Fibroblast of lung (primary cell): ENCODE data around the gene VAV1. TPM values are rescaled to one million over a fixed set of nuclear protein-coding genes. Genes with fewer than 3 reads are reported as not detected.
"Not testable (repeated sequence)": the region's sequence is repeated elsewhere in the genome, so short reads cannot be mapped to it uniquely, and the experiment has no call there.

Source experiments
- DNase-seq, 2 donors: peaks; one replicate each; pipeline versions ENCODE4 v3.0.0 to v3.0.0-alpha.2; 2010; ENCODE audit warnings: low read depth in 2 of 2
- H2AFZ ChIP-seq: 2 replicates; pipeline ENCODE4 v1.5.1; 2012; ENCODE audit warnings: low read length, control low read depth, inconsistent platforms
- H3K27ac ChIP-seq: 2 replicates; pipeline ENCODE4 v1.5.1; 2011; ENCODE audit warnings: low read length, control low read depth; ENCODE audit not compliant: insufficient read depth
- H3K27me3 ChIP-seq: 2 replicates; pipeline ENCODE4 v1.5.1; 2011; ENCODE audit warnings: mild to moderate bottlenecking, low read length; ENCODE audit not compliant: control insufficient read depth, insufficient read depth
- H3K36me3 ChIP-seq: 2 replicates; pipeline ENCODE4 v1.5.1; 2011; ENCODE audit warnings: low read length; ENCODE audit not compliant: control insufficient read depth, insufficient read depth
- H3K4me1 ChIP-seq: 2 replicates; pipeline ENCODE4 v1.5.1; 2011; ENCODE audit warnings: low read length; ENCODE audit not compliant: control insufficient read depth, insufficient read depth; ENCODE audit errors: extremely low read depth
- H3K4me2 ChIP-seq: 2 replicates; pipeline ENCODE4 v1.5.1; 2011; ENCODE audit warnings: low read length, control low read depth; ENCODE audit not compliant: insufficient read depth; ENCODE audit errors: extremely low read depth
- H3K4me3 ChIP-seq, 4 experiments: fragments of 200-600 bp in 1 of 4; sonication (generic) in 1 of 4; replicated peaks in 1 of 4; 2 replicates each; pipeline ENCODE4 v1.5.1; 2011 to 2016; ENCODE audit warnings: low read length in 4 of 4, low read depth in 3 of 4, mild to moderate bottlenecking in 3 of 4, control low read depth in 2 of 4, inconsistent platforms in 1 of 4, mixed read lengths in 1 of 4; ENCODE audit not compliant: insufficient read depth in 1 of 4; ENCODE audit errors: control extremely low read depth in 1 of 4
- H3K79me2 ChIP-seq: 2 replicates; pipeline ENCODE4 v1.5.1; 2012; ENCODE audit warnings: mild to moderate bottlenecking, low read length, inconsistent platforms; ENCODE audit not compliant: control insufficient read depth, insufficient read depth
- H3K9ac ChIP-seq: 2 replicates; pipeline ENCODE4 v1.5.1; 2011; ENCODE audit warnings: mild to moderate bottlenecking, low read length, control low read depth; ENCODE audit not compliant: insufficient read depth
- H3K9me3 ChIP-seq: 2 replicates; pipeline ENCODE4 v1.5.1; 2012; ENCODE audit warnings: low read depth, low read length; ENCODE audit not compliant: control insufficient read depth, insufficient read depth
- H4K20me1 ChIP-seq: 2 replicates; pipeline ENCODE4 v1.5.1; 2011; ENCODE audit warnings: low read length; ENCODE audit not compliant: control insufficient read depth, insufficient read depth; ENCODE audit errors: extremely low read depth
- EZH2 ChIP-seq: IDR thresholded peaks from 2 replicates; pipeline ENCODE4 v1.5.1; 2012; ENCODE audit warnings: low read length, control low read depth, mild to moderate bottlenecking; ENCODE audit errors: missing control alignments
- polyA plus RNA-seq, 2 donors: library from polyadenylated mRNA; depleted of rRNA in 1 of 2; stranded (reverse) in 1 of 2; unstranded in 1 of 2; fragments of >200 nt; gene quantifications; 2 replicates each; pipeline ENCODE4 v1.2.1, GENCODE V29; 2011 to 2012; ENCODE audit warnings: missing spikeins in 1 of 2
- total RNA-seq: library from RNA; depleted of rRNA; stranded (reverse); fragments of >200 nt; gene quantifications from 2 replicates; pipeline ENCODE4 v1.2.1, GENCODE V29; 2014
- TF ChIP-seq, protein P1 (sequence below), 2 donors: IDR thresholded peaks in 1 of 2; conservative IDR thresholded peaks in 1 of 2; 1 replicate in 1 of 2; 2 replicates in 1 of 2; pipeline ENCODE4 v1.5.1; 2011 to 2012; ENCODE audit warnings: low read length in 2 of 2, control low read depth in 1 of 2, inconsistent platforms in 1 of 2, low read depth in 1 of 2, mild to moderate bottlenecking in 1 of 2

VAV1 gene
- total and polyA plus RNA-seq, 2 donors (not counting 1 experiment from before 2014, with no cell fraction given): not detected

DNA sequence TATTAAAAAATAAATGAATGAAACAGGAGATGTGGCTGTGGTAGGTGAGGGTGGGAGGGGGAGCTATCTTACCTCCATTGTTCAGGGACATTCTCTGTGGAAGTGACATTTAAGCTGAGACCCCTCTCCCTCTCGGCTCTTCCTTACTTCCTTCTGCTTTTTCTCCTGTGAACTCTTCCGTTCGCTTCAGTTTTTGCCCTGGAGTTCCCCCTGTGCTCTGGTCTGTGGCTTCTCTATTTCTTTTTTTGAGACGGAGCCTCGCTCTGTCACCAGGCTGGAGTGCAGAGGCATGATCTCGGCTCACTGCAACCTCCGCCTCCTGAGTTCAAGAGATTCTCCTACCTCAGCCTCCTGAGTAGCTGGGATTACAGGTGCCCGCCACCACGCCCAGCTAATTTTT, 58.6 kb downstream of the VAV1 start:
- not testable (repeated sequence) for H3K9ac ChIP-seq, H3K4me3 ChIP-seq, H3K4me1 ChIP-seq, DNase-seq, H2AFZ ChIP-seq, H3K9me3 ChIP-seq, H3K27me3 ChIP-seq, H4K20me1 ChIP-seq, H3K4me2 ChIP-seq, H3K36me3 ChIP-seq, H3K79me2 ChIP-seq, H3K27ac ChIP-seq

DNA sequence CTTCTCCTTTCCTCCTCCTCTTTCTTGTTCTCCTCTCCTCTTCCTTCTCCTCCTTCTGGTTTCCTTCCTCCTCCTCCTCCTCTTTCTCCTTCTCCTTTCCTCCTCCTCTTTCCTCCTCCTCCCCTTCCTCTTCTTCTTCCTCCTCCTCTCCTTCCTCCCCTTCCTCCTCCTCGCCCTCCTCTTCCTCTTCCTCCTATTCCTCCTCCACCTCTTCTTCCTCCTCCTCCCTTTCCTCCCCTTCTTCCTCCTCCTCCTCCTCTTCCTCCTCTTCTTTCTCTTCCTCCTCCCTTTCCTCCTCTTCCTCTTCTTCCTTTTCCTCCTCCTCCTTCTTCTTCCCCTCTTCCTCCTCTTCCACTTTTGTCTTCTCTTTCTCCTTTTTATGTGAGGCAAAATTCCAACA, 59.9 kb downstream of the VAV1 start:
- no peak overlapping the region for H3K4me2 ChIP-seq
- no peaks in the 10 kb centered on the region for H3K27me3 ChIP-seq
- no peaks in the 10 kb centered on the region for H3K36me3 ChIP-seq
- H3K9me3 ChIP-seq: peaks cover 1% of the 10 kb centered on the region
- no peaks in the 10 kb centered on the region for H3K4me1 ChIP-seq
- no peaks in the 10 kb centered on the region for H4K20me1 ChIP-seq
- no peak overlapping the region for H2AFZ ChIP-seq
- no peak overlapping the region for H3K27ac ChIP-seq
- no peak overlapping the region for H3K9ac ChIP-seq
- H3K4me3 ChIP-seq: no peak overlapping the region
- TF ChIP-seq EZH2: no peak
- TF ChIP-seq, protein P1, sequence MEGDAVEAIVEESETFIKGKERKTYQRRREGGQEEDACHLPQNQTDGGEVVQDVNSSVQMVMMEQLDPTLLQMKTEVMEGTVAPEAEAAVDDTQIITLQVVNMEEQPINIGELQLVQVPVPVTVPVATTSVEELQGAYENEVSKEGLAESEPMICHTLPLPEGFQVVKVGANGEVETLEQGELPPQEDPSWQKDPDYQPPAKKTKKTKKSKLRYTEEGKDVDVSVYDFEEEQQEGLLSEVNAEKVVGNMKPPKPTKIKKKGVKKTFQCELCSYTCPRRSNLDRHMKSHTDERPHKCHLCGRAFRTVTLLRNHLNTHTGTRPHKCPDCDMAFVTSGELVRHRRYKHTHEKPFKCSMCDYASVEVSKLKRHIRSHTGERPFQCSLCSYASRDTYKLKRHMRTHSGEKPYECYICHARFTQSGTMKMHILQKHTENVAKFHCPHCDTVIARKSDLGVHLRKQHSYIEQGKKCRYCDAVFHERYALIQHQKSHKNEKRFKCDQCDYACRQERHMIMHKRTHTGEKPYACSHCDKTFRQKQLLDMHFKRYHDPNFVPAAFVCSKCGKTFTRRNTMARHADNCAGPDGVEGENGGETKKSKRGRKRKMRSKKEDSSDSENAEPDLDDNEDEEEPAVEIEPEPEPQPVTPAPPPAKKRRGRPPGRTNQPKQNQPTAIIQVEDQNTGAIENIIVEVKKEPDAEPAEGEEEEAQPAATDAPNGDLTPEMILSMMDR (conservative IDR thresholded peaks at IDR 0.05 in 1 of 2, IDR thresholded peaks at IDR 0.05 in 1 of 2; ENCODE audit: low read depth in 1 of 2, low read length in 2 of 2): no peak
- DNase-seq: no peak
- H3K79me2 ChIP-seq: no peaks in the 10 kb centered on the region

DNA sequence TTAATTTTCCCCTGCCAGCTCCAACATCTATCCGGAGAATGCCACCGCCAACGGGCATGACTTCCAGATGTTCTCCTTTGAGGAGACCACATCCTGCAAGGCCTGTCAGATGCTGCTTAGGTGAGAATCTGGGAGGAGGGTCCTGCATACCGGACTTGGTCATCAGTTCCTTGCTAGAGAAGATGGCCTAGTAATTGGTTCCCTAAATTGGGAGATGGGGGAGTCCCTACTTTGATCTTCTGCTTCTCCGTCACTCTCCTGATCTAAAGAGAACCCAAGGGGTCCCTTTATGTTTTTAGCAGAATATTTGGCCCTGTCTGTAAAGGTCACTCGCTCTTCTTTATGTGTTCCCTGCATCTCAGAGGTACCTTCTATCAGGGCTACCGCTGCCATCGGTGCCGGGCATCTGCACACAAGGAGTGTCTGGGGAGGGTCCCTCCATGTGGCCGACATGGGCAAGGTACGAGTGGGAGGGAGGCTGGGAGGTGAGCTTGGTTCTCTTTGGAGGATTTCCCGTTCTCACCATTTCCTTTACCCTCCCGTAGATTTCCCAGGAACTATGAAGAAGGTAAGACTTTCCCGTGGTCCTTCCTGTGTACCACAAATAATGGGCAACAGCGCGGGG, 60.8 kb downstream of the VAV1 start:
- Histone ChIP-seq H3K4me1 (no peaks in the 10 kb centered on the region), H3K79me2 (no peaks in the 10 kb centered on the region), H3K27me3 (no peaks in the 10 kb centered on the region), H3K36me3 (no peaks in the 10 kb centered on the region), H3K27ac (no peak overlapping the region), H3K9me3 (peaks cover 1% of the 10 kb centered on the region), H3K4me2 (no peak overlapping the region), H4K20me1 (no peaks in the 10 kb centered on the region), H2AFZ (no peak overlapping the region), H3K9ac (no peak overlapping the region), H3K4me3 (no peak overlapping the region)
- DNase-seq: no peak
- TF ChIP-seq, protein P1 (conservative IDR thresholded peaks at IDR 0.05 in 1 of 2, IDR thresholded peaks at IDR 0.05 in 1 of 2; ENCODE audit: low read depth in 1 of 2, low read length in 2 of 2): no peak
- TF ChIP-seq EZH2: no peak
